Ectodermal cell (in vitro differentiated cells): ENCODE measurements around the gene SAXO2.
"Not testable (repeated sequence)": the region's sequence is repeated elsewhere in the genome, so short reads cannot be mapped to it uniquely, and the experiment has no call there.

ENCODE experiments used
- H3K27ac ChIP-seq: 2 replicates; pipeline ENCODE4 v1.7.0; 2013; ENCODE audit warnings: mild to moderate bottlenecking, low read depth, low read length; ENCODE audit not compliant: insufficient read depth, poor library complexity, severe bottlenecking
- H3K27me3 ChIP-seq: 2 replicates; pipeline ENCODE4 v1.7.0; 2013; ENCODE audit warnings: mild to moderate bottlenecking, low read length; ENCODE audit not compliant: insufficient read depth, control insufficient read depth, poor library complexity, severe bottlenecking
- H3K36me3 ChIP-seq: one replicate; pipeline ENCODE4 v1.7.0; 2013; ENCODE audit warnings: low read length; ENCODE audit not compliant: control insufficient read depth, insufficient read depth
- H3K4me1 ChIP-seq: one replicate; pipeline ENCODE4 v1.7.0; 2013; ENCODE audit warnings: low read length; ENCODE audit not compliant: control insufficient read depth, insufficient read depth
- H3K4me3 ChIP-seq: 2 replicates; pipeline ENCODE4 v1.7.0; 2013; ENCODE audit warnings: low read depth, low read length, control low read depth; ENCODE audit not compliant: insufficient read depth
- H3K9me3 ChIP-seq: 2 replicates; pipeline ENCODE4 v1.7.0; 2013; ENCODE audit warnings: mild to moderate bottlenecking, low read length, moderate library complexity; ENCODE audit not compliant: control insufficient read depth
- WGBS, 2 experiments: methylation state at CpG; one replicate each; pipeline ENCODE4 v1.1.7; 2013; ENCODE audit warnings: missing lambda C conversion rate in 2 of 2; 5-methylcytosine and 5-hydroxymethylcytosine counted together

Gene SAXO2

GRCh38 chr15:82333603-82334553 is 71.3 kb downstream of the SAXO2 start:
- not testable (repeated sequence) for H3K9me3 ChIP-seq, H3K36me3 ChIP-seq, H3K4me1 ChIP-seq, H3K27me3 ChIP-seq, H3K27ac ChIP-seq, H3K4me3 ChIP-seq
- WGBS, 2 experiments: 92 to 93% methylated on average over 30 to 38 of the region's 43 CpGs
